Brain pericyte (primary cell): Measurements from ENCODE around the gene GLIS1.

Experiments used
- DNase-seq: peaks from one replicate; pipeline ENCODE4 v3.0.0-alpha.2; 2012; ENCODE audit warnings: low read depth, low spot score

Gene GLIS1

GRCh38 chr1:53467391-53467790 is 271.6 kb downstream of the GLIS1 start:
- no peak for DNase-seq

GRCh38 chr1:53465023-53465957 is 273.7 kb downstream of the GLIS1 start:
- DNase-seq, result no peak

- DNase-seq, result no peak
Measured at GRCh38 chr1:53463961-53464899, 274.7 kb downstream of the GLIS1 start.

- no peak for DNase-seq
Measured at GRCh38 chr1:53462769-53463501, 276.0 kb downstream of the GLIS1 start.

- DNase-seq, result no peak
Measured at GRCh38 chr1:53462193-53462592, 276.8 kb downstream of the GLIS1 start.

- no peak for DNase-seq
Measured at GRCh38 chr1:53461323-53462044, 277.5 kb downstream of the GLIS1 start.

GRCh38 chr1:53460666-53461322 is 278.2 kb downstream of the GLIS1 start:
- no peak for DNase-seq

GRCh38 chr1:53460211-53460634 is 278.7 kb downstream of the GLIS1 start:
- DNase-seq, result no peak

- no peak for DNase-seq
Measured at GRCh38 chr1:53459321-53460175, 279.4 kb downstream of the GLIS1 start, which contains the start of gene DMRTB1. TSS of gene DMRTB1 (plus strand) at chr1:53459399. CDS start at chr1:53459454, 55 bp downstream.

GRCh38 chr1:53458634-53459033 is 280.3 kb downstream of the GLIS1 start:
- DNase-seq, result no peak
